Heart right ventricle (tissue), 16 donors: ENCODE measurements around the gene ARMC7. TPM values are rescaled to one million over a fixed set of nuclear protein-coding genes. Genes with fewer than 3 reads are reported as not detected.
"Not testable (repeated sequence)": the region's sequence is repeated elsewhere in the genome, so short reads cannot be mapped to it uniquely, and the experiment has no call there.

Experiments used
- ATAC-seq, 8 donors: fragments of 200-7000 bp; cut with Tn5 transposase; one replicate each; pipeline ENCODE4 v1.9.1; 2020; ENCODE audit warnings: mild to moderate bottlenecking in 8 of 8, moderate library complexity in 8 of 8, moderate number of reproducible peaks in 1 of 8
- DNase-seq, 2 donors: peaks; one replicate each; pipeline ENCODE4 v3.0.0-alpha.2; 2020
- H3K27ac ChIP-seq, 10 donors: fragments of 200-600 bp; sonication (generic) in 2 of 10; one replicate each; pipeline versions ENCODE4 v1.5.0 to v1.8.0; 2020 to 2022; ENCODE audit warnings: mild to moderate bottlenecking in 3 of 10
- H3K27me3 ChIP-seq, 7 donors: fragments of 200-600 bp; one replicate each; pipeline ENCODE4 v1.8.0; 2021 to 2022; ENCODE audit warnings: mild to moderate bottlenecking in 2 of 7
- H3K36me3 ChIP-seq, 9 donors: fragments of 200-600 bp; sonication (generic) in 1 of 9; one replicate each; pipeline versions ENCODE4 v1.5.0 to v1.8.0; 2020 to 2022; ENCODE audit warnings: mild to moderate bottlenecking in 2 of 9
- H3K4me1 ChIP-seq, 9 donors: fragments of 200-600 bp; sonication (generic) in 1 of 9; one replicate each; pipeline versions ENCODE4 v1.5.0 to v1.8.0; 2020 to 2022; ENCODE audit warnings: mild to moderate bottlenecking in 4 of 9
- H3K4me3 ChIP-seq, 10 donors: fragments of 200-600 bp; sonication (generic) in 2 of 10; one replicate each; pipeline versions ENCODE4 v1.5.0 to v1.8.0; 2020 to 2022; ENCODE audit warnings: mild to moderate bottlenecking in 7 of 10, moderate library complexity in 2 of 10
- H3K9me3 ChIP-seq, 11 donors: fragments of 200-600 bp in 10 of 11; sonication (generic) in 2 of 11; one replicate each; pipeline versions ENCODE4 v1.5.0 to v1.8.0; 2013 to 2022; ENCODE audit warnings: mild to moderate bottlenecking in 2 of 11, control low read depth in 1 of 11, moderate library complexity in 1 of 11
- WGBS, 2 donors: extraction: QIAGEN DNeasy Blood & Tissue Kit; methylation state at CpG; one replicate each; pipeline ENCODE4 v1.1.7; 2013; ENCODE audit warnings: inconsistent platforms in 1 of 2; 5-methylcytosine and 5-hydroxymethylcytosine counted together
- intact Hi-C, 10 donors: fragments of 100-400 bp; cut with DNase I; formaldehyde crosslinking; loops; one replicate each; pipeline versions ENCODE4 v1.11.1 to v1.14.2; 2022
- polyA plus RNA-seq, 2 donors: library from polyadenylated mRNA; stranded (reverse); fragments of 200-250 nt; gene quantifications; one replicate each; pipeline ENCODE4 v1.2.3, GENCODE V29; 2013
- total RNA-seq, 10 donors: library from RNA; stranded (reverse); fragmentation: NEBNext Ultra II Directional in 3 of 10; extraction: Animal tissue kit (Norgen Biotek cat#: 25700) in 3 of 10; gene quantifications; one replicate each; pipeline versions ENCODE4 v1.2.1 to v1.2.4, GENCODE V29; 2021 to 2023
- TF ChIP-seq, protein P1 (sequence below), 9 donors: fragments of 200-600 bp; sonication (generic) in 2 of 9; IDR thresholded peaks; one replicate each; pipeline versions ENCODE4 v1.5.0 to v1.8.0; 2021 to 2022; ENCODE audit warnings: antibody characterized with exemption in 9 of 9, mild to moderate bottlenecking in 5 of 9, moderate library complexity in 1 of 9
- donor health status: Arrhythmogenic right ventricular cardiomyopathy.
- donor health status: ischemic (EF 13 %, LVEDD 7.1; RV severe dilation, severe dysfunction).
- donor health status: healthy with polysubstance abuse.
- donor health status: DM: no; HTN: yes; CAD: no.
- donor health status: DM: no; HTN: no; CAD: no.
- donor health status: ischemic (EF 25% LVEDD 6.9; RV normal size, moderate dysfunction).
- donor health status: ischemic (EF 25% LVEDD 5.7; RV mildly dilated, moderate dysfunction).
- donor health status: healthy.
- donor health status: DM: yes; HTN: yes; CAD: no.
- donor health status: Ischemic cardiomyopathy.
- donor health status: ischemic (EF 35%, LVEDD 5.7; RV mildly dilated, moderate dysfunction).
- donor health status: nonischemic (EF 11% LVEDD 7.7; RV severe dilation, severe dysfunction).
- donor health status: DM: yes; HTN: yes; CAD: no.
- donor health status: PGD.
- donor health status: ischemic (EF 29% LVEDD 5.4; RV normal size, mild dysfunction).
- donor health status: nonischemic (EF 23%, LVEDD 6.1; RV moderate dilation, normal function).

ARMC7 gene
- total and polyA plus RNA-seq, 12 donors = 3.1 to 7.9 (median 5.2) TPM

DNA sequence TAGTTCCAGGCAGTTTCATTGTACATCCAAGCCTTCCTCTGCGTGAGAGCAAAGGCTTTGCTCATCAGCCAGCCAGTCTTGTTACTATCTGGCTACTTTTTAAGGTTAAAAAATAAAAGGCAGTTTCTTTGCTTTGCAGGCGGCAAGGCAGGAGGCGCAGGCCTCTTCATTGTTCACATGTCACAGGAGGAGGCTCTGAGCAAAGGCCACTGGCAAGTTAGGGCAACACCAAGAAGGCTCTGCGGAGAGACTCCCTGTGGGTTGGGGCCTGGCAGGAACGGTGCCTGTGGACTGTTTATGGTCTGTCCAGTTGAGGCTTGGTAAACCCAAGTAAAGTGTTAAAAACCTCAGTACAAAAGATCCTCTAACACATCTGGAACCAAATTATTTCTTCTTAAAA is 25.7 kb downstream of the ARMC7 start:
- H3K27ac ChIP-seq = no peak overlapping the region
- no peak for DNase-seq

DNA sequence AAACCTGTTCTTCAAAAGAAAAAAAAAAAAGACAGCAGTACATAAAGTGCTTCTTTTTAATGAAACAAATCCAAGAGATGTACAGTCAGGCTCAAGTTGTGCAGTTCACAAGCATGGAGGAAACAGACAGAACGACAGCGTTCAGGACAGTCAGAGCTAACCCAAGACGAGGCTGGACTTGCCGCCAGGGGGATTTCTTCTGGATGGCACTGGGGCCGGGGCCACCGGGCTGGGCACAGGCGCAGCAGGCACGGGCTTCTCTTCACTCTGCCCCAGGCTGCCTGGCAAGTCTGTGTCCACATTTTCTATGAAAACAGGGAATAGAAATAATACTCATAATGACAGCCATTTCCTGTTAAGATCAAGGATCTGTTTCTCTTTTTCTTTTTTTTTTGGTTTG is 26.2 kb downstream of the ARMC7 start:
- intact Hi-C loops = no loop called here
- Histone ChIP-seq H3K4me3 (no peak overlapping the region), H3K4me1 (peaks cover 0 to 14% (median 11%) of the 10 kb centered on the region in 9 donors), H3K36me3 (peaks cover 0 to 49% (median 0%) of the 10 kb centered on the region in 9 donors), H3K9me3 (no peaks in the 10 kb centered on the region), H3K27me3 (no peaks in the 10 kb centered on the region), H3K27ac (no peak overlapping the region)
- 93 to 95% methylated on average over 8 of the region's 8 CpGs for WGBS, 2 donors
- no peak for DNase-seq
- no peak for ATAC-seq
- TF ChIP-seq, protein P1, sequence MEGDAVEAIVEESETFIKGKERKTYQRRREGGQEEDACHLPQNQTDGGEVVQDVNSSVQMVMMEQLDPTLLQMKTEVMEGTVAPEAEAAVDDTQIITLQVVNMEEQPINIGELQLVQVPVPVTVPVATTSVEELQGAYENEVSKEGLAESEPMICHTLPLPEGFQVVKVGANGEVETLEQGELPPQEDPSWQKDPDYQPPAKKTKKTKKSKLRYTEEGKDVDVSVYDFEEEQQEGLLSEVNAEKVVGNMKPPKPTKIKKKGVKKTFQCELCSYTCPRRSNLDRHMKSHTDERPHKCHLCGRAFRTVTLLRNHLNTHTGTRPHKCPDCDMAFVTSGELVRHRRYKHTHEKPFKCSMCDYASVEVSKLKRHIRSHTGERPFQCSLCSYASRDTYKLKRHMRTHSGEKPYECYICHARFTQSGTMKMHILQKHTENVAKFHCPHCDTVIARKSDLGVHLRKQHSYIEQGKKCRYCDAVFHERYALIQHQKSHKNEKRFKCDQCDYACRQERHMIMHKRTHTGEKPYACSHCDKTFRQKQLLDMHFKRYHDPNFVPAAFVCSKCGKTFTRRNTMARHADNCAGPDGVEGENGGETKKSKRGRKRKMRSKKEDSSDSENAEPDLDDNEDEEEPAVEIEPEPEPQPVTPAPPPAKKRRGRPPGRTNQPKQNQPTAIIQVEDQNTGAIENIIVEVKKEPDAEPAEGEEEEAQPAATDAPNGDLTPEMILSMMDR (IDR thresholded peaks at IDR 0.05) = no peak

More for the DNA sequence above, 25.7 kb downstream of the ARMC7 start:
- intact Hi-C loops = no loop called here
- Histone ChIP-seq H3K36me3 (peaks cover 0 to 46% (median 0%) of the 10 kb centered on the region in 9 donors), H3K9me3 (no peaks in the 10 kb centered on the region), H3K4me3 (no peak overlapping the region), H3K27me3 (no peaks in the 10 kb centered on the region), H3K4me1 (peaks cover 0 to 18% (median 12%) of the 10 kb centered on the region in 9 donors)
- no peak for ATAC-seq
- WGBS, 2 donors = 90 to 93% methylated on average over 5 of the region's 5 CpGs
- TF ChIP-seq, protein P1 (IDR thresholded peaks at IDR 0.05) = no peak

DNA sequence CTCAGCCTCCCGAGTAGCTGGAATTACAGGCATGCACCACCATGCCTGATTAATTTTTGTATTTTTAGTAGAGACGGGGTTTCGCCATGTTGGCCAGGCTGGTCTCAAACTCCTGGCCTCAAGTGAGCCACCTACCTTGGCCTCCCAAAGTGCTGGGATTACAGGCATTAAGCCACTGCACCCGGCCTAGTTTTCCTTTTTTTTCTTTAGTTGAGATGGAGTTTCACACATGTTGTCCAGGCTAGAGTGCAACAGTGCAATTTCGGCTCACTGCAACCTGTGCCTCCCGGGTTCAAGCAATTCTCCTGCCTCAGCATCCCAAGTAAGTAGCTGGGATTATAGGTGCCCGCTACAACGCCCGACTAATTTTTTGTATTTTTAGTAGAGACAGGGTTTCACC is 28.0 kb downstream of the ARMC7 start:
- intact Hi-C loops, H3K4me1 ChIP-seq, H3K4me3 ChIP-seq, H3K9me3 ChIP-seq, H3K27me3 ChIP-seq, DNase-seq, ATAC-seq, H3K27ac ChIP-seq: not testable (repeated sequence)
- WGBS, 2 donors = 95 to 97% methylated on average over 9 of the region's 9 CpGs
- H3K36me3 ChIP-seq = peaks cover 0 to 64% (median 0%) of the 10 kb centered on the region in 9 donors

DNA sequence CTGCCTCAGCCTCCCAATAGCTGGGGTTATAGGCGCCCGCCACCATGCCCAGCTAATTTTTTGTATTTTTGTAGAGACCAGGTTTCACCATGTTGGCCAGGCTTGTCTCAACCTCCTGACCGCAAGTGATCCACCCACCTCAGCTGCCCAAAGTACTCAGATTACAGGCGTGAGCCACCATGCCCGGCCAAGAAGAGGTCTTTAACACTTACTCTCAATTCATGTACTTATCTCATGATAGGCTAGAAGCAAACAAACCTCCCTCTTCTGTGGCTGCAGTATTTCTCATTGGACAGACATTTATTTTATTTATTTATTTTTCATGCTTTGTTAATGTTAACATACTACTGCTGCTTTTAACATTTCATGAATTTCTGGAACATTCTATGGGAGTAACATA is 28.8 kb downstream of the ARMC7 start:
- H3K9me3 ChIP-seq = no peaks in the 10 kb centered on the region
- WGBS, 2 donors = 93 to 97% methylated on average over 5 of the region's 5 CpGs
- DNase-seq = no peak
- no peak overlapping the region for H3K4me3 ChIP-seq
- intact Hi-C loops = no loop called here
- peaks cover 0 to 7% (median 0%) of the 10 kb centered on the region in 9 donors for H3K4me1 ChIP-seq
- no peak for ATAC-seq
- no peaks in the 10 kb centered on the region for H3K27me3 ChIP-seq
- TF ChIP-seq, protein P1 (IDR thresholded peaks at IDR 0.05) = no peak
- H3K36me3 ChIP-seq = peaks cover 0 to 71% (median 0%) of the 10 kb centered on the region in 9 donors
- no peak overlapping the region for H3K27ac ChIP-seq

DNA sequence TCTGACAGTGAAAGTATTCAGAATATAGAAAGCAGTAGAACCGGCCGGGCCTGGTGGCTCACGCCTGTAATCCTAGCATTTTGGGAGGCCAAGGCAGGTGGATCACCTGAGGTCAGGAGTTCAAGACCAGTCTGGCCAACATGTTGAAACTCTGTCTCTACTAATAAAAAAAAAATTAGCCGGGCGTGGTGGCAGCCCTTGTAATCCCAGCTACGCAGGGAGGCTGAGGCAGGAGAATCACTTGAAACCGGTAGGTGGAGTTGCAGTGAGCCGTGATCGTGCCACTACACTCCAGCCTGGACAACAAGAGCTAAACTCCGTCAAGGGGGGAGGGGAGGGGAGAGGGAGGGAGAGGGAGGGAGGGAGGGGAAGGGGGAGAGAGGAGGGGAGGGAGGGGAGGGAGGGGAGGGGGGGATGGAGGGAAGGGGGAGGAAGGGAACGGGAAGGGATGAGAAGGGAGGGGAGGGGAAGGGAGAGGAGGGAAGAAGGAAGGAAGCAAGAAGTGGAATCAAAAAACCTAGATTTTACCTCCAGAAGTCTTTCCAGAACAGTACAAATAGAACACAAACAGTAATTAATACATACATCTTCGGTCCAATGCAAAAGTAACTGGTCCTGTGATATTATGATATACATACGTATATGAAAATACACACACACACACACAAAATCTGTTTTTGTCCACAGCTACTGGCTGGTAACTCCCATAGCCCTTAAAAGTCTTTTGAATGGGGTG is 32.6 kb downstream of the ARMC7 start:
- H3K4me3 ChIP-seq = no peak overlapping the region
- H3K36me3 ChIP-seq = peaks cover 0 to 92% (median 7%) of the 10 kb centered on the region in 9 donors
- peaks cover 0 to 19% (median 0%) of the 10 kb centered on the region in 9 donors for H3K4me1 ChIP-seq
- no peak for ATAC-seq
- DNase-seq = no peak
- intact Hi-C loops = no loop called here
- no peak overlapping the region for H3K27ac ChIP-seq
- TF ChIP-seq, protein P1 (IDR thresholded peaks at IDR 0.05) = no peak
- WGBS, 2 donors = 88 to 91% methylated on average over 13 of the region's 13 CpGs
- no peaks in the 10 kb centered on the region for H3K9me3 ChIP-seq
- no peaks in the 10 kb centered on the region for H3K27me3 ChIP-seq
